Caco-2 (cell line): ENCODE measurements around the gene DDO. TPM values are rescaled to one million over a fixed set of nuclear protein-coding genes. Genes with fewer than 3 reads are reported as not detected.

Experiments used
- BruUV-seq: library from RNA; stranded (reverse); fragments of 400-500 nt; replicated peaks from 2 replicates; lab custom pipeline; 2021; lab: Mats Ljungman, UMichigan
- CTCF ChIA-PET: fragments of 300-600 bp; sonication (Branson Sonifier 250); formaldehyde crosslinking; loops from one replicate; lab custom pipeline; 2022; ENCODE audit warnings: antibody characterized with exemption; lab: Charles Lee
- POLR2A ChIA-PET: fragments of 300-600 bp; sonication (Branson Sonifier 250); formaldehyde crosslinking; loops from one replicate; lab custom pipeline; 2022; ENCODE audit warnings: antibody characterized with exemption; lab: Charles Lee
- DNase-seq, 2 experiments: peaks; one replicate each; pipeline versions ENCODE4 v3.0.0 to v3.0.0-alpha.2; 2020 to 2022
- H3K27me3 ChIP-seq: replicated peaks from 2 replicates; pipeline ENCODE4 v1.6.0; 2011; ENCODE audit warnings: low read length; ENCODE audit not compliant: control insufficient read depth, insufficient read depth
- H3K36me3 ChIP-seq: 2 replicates; pipeline ENCODE4 v1.5.1; 2011; ENCODE audit warnings: low read length; ENCODE audit not compliant: control insufficient read depth, insufficient read depth
- H3K4me1 ChIP-seq: fragments of 250-450 bp; sonication (Bioruptor Pico); 2 replicates; pipeline ENCODE4 v1.5.1; 2020; ENCODE audit warnings: mild to moderate bottlenecking
- H3K4me3 ChIP-seq: 2 replicates; pipeline ENCODE4 v1.5.1; 2011; ENCODE audit warnings: low read depth, mild to moderate bottlenecking, control low read depth, low read length
- H3K9me3 ChIP-seq: fragments of 250-450 bp; sonication (Bioruptor Pico); 2 replicates; pipeline ENCODE4 v1.5.1; 2020; ENCODE audit warnings: mild to moderate bottlenecking, moderate library complexity
- H3K27ac Mint-ChIP-seq: one replicate; pipeline ENCODE4 v1.8.0; 2022; ENCODE audit warnings: mixed read lengths; ENCODE audit not compliant: unreplicated experiment
- H3K27me3 Mint-ChIP-seq: one replicate; pipeline ENCODE4 v1.8.0; 2022; ENCODE audit warnings: mixed read lengths; ENCODE audit not compliant: insufficient read depth, unreplicated experiment
- H3K36me3 Mint-ChIP-seq: one replicate; pipeline ENCODE4 v1.8.0; 2022; ENCODE audit warnings: mild to moderate bottlenecking, mixed read lengths; ENCODE audit not compliant: insufficient read depth, unreplicated experiment
- H3K4me1 Mint-ChIP-seq: one replicate; pipeline ENCODE4 v1.8.0; 2022; ENCODE audit warnings: low read depth, mixed read lengths; ENCODE audit not compliant: unreplicated experiment
- H3K4me3 Mint-ChIP-seq: one replicate; pipeline ENCODE4 v1.8.0; 2022; ENCODE audit warnings: mild to moderate bottlenecking, moderate library complexity, mixed read lengths; ENCODE audit not compliant: unreplicated experiment
- H3K9me3 Mint-ChIP-seq: one replicate; pipeline ENCODE4 v1.8.0; 2022; ENCODE audit warnings: mixed read lengths; ENCODE audit not compliant: unreplicated experiment
- intact Hi-C: fragments of 100-400 bp; cut with micrococcal nuclease; formaldehyde crosslinking; loops from one replicate; pipeline ENCODE4 v1.10.0; 2022; ENCODE audit not compliant: unreplicated experiment
- total RNA-seq: library from RNA; stranded (reverse); gene quantifications from 2 replicates; pipeline ENCODE4 v1.2.3, GENCODE V29; 2022
- TF ChIP-seq, protein P1 (sequence below), 2 experiments: fragments of 200-600 bp in 1 of 2; IDR thresholded peaks; 1 replicate in 1 of 2; 2 replicates in 1 of 2; pipeline versions ENCODE4 v1.5.1 to v1.8.0; 2011 to 2022; ENCODE audit warnings: antibody characterized with exemption in 1 of 2, control low read depth in 1 of 2, inconsistent platforms in 1 of 2, low read depth in 1 of 2, low read length in 1 of 2, mild to moderate bottlenecking in 1 of 2, moderate library complexity in 1 of 2; ENCODE audit not compliant: insufficient read depth in 1 of 2, severe bottlenecking in 1 of 2, unreplicated experiment in 1 of 2

DDO gene
- total RNA-seq, 1 experiment from 2014 or later = not detected

DNA sequence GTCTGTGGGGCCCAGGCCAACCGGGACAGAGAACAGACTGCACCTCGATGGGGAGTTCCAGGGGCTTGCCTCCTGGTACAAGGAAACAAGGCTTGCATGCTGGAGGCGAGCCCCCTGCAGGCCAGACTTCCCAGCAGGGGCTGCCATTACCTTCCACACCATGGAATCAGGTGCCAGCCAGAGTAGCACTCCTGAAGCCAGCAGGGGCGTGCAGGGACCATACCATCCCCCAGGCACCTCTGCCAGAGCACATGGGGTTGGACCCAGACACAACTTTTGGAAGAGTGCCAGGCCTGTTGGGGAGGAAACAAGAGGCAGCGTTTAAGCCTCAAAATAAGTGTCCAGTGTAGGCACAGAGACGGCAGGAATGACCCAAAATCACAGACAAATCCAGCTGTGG, 6.5 kb downstream of the DDO start:
- Histone ChIP-seq H3K36me3 (no peaks in the 10 kb centered on the region), H3K4me1 (0 out of 2 replicates have a peak, but pooled peaks cover 5% of the 10 kb centered on the region), H3K9me3 (no peaks in the 10 kb centered on the region), H3K4me3 (no peak overlapping the region), H3K27me3 (no peaks in the 10 kb centered on the region)
- Mint-ChIP-seq H3K27ac (no peak overlapping the region), H3K27me3 (no peaks in the 10 kb centered on the region), H3K4me1 (no peaks in the 10 kb centered on the region), H3K9me3 (no peaks in the 10 kb centered on the region), H3K36me3 (no peaks in the 10 kb centered on the region), H3K4me3 (no peak overlapping the region)
- ChIA-PET POLR2A (no interaction called here), CTCF (no interaction called here)
- intact Hi-C loops = no loop called here
- no TSS peak for BruUV-seq
- no peak for DNase-seq
- TF ChIP-seq, protein P1, sequence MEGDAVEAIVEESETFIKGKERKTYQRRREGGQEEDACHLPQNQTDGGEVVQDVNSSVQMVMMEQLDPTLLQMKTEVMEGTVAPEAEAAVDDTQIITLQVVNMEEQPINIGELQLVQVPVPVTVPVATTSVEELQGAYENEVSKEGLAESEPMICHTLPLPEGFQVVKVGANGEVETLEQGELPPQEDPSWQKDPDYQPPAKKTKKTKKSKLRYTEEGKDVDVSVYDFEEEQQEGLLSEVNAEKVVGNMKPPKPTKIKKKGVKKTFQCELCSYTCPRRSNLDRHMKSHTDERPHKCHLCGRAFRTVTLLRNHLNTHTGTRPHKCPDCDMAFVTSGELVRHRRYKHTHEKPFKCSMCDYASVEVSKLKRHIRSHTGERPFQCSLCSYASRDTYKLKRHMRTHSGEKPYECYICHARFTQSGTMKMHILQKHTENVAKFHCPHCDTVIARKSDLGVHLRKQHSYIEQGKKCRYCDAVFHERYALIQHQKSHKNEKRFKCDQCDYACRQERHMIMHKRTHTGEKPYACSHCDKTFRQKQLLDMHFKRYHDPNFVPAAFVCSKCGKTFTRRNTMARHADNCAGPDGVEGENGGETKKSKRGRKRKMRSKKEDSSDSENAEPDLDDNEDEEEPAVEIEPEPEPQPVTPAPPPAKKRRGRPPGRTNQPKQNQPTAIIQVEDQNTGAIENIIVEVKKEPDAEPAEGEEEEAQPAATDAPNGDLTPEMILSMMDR (IDR thresholded peaks at IDR 0.05; ENCODE audit: insufficient read depth in 1 of 2, low read depth in 1 of 2, low read length in 1 of 2, severe bottlenecking in 1 of 2, unreplicated experiment in 1 of 2) = no peak

DNA sequence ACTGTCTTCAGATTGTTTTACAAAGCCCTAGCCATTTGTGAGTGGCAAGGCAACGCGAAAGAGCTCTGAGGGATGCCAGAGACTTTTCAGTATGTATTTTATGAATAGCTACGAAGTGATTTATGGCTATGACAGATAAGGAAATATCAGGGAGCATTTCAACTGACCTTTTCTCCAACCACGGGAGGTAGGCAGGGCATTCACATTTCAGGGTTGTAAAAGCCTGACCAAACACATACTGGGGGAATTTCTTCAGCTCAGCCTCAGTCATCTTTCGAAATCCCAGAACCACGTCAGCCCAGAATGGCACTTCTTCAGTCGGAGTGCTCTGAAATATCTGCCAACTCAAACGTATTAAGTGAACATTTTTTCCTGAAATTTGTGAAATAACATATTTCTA, 10.8 kb downstream of the DDO start:
- POLR2A ChIA-PET = no interaction called here
- Histone ChIP-seq H3K4me1 (0 out of 2 replicates have a peak, but pooled peaks cover 5% of the 10 kb centered on the region), H3K4me3 (no peak overlapping the region), H3K27me3 (no peaks in the 10 kb centered on the region), H3K36me3 (no peaks in the 10 kb centered on the region), H3K9me3 (no peaks in the 10 kb centered on the region)
- Mint-ChIP-seq H3K27ac (no peak overlapping the region), H3K9me3 (no peaks in the 10 kb centered on the region), H3K4me1 (no peaks in the 10 kb centered on the region), H3K4me3 (no peak overlapping the region), H3K36me3 (no peaks in the 10 kb centered on the region), H3K27me3 (no peaks in the 10 kb centered on the region)
- DNase-seq = peak; percentile 70 to 74
- intact Hi-C loops = no loop called here
- CTCF ChIA-PET = interaction anchor here (0.6 kb wide), 1 partner anchor 346 kb away, joined by 4 read pairs; no protein-coding TSS in a partner anchor
- BruUV-seq = no TSS peak
- TF ChIP-seq, protein P1 (IDR thresholded peaks at IDR 0.05; ENCODE audit: insufficient read depth in 1 of 2, low read depth in 1 of 2, low read length in 1 of 2, severe bottlenecking in 1 of 2, unreplicated experiment in 1 of 2) = no peak

- H3K36me3 ChIP-seq = no peaks in the 10 kb centered on the region
- H3K4me3 Mint-ChIP-seq = no peak overlapping the region
- H3K27me3 Mint-ChIP-seq = no peaks in the 10 kb centered on the region
- POLR2A ChIA-PET = no interaction called here
- intact Hi-C loops = no loop called here
- no peaks in the 10 kb centered on the region for H3K4me1 Mint-ChIP-seq
- TF ChIP-seq, protein P1 (IDR thresholded peaks at IDR 0.05; ENCODE audit: insufficient read depth in 1 of 2, low read depth in 1 of 2, low read length in 1 of 2, severe bottlenecking in 1 of 2, unreplicated experiment in 1 of 2) = no peak
- CTCF ChIA-PET = no interaction called here
- H3K4me1 ChIP-seq = 0 out of 2 replicates have a peak, but pooled peaks cover 5% of the 10 kb centered on the region
- DNase-seq = no peak
- BruUV-seq = no TSS peak
- no peaks in the 10 kb centered on the region for H3K9me3 Mint-ChIP-seq
- H3K36me3 Mint-ChIP-seq = no peaks in the 10 kb centered on the region
- H3K27ac Mint-ChIP-seq = no peak overlapping the region
- H3K27me3 ChIP-seq = no peaks in the 10 kb centered on the region
- H3K4me3 ChIP-seq = no peak overlapping the region
- H3K9me3 ChIP-seq = no peaks in the 10 kb centered on the region
Observed at GRCh38 chr6:110401585-110402176, 13.7 kb downstream of the DDO start.
